NCI-H748 treated with DMSO at 0.1 percent for 48 hours (cell line): ENCODE results near the gene AKAP12.
"Not testable (repeated sequence)": the region's sequence is repeated elsewhere in the genome, so short reads cannot be mapped to it uniquely, and the experiment has no call there.

Experiments
- DNase-seq: peaks from one replicate; lab custom pipeline; 2025; lab: John Stamatoyannopoulos, UW

AKAP12 gene

GRCh38 chr6:151313066-151313491 is 73.3 kb downstream of the AKAP12 start:
- DNase-seq, result peak; percentile 94

GRCh38 chr6:151315661-151316060 is 75.9 kb downstream of the AKAP12 start:
- not testable (repeated sequence) for DNase-seq

- no peak for DNase-seq
Observed at GRCh38 chr6:151317103-151317994, 77.6 kb downstream of the AKAP12 start.

- no peak for DNase-seq
Observed at GRCh38 chr6:151317995-151318365, 78.2 kb downstream of the AKAP12 start.

- no peak for DNase-seq
Observed at GRCh38 chr6:151320140-151320539, 80.4 kb downstream of the AKAP12 start.

DNA sequence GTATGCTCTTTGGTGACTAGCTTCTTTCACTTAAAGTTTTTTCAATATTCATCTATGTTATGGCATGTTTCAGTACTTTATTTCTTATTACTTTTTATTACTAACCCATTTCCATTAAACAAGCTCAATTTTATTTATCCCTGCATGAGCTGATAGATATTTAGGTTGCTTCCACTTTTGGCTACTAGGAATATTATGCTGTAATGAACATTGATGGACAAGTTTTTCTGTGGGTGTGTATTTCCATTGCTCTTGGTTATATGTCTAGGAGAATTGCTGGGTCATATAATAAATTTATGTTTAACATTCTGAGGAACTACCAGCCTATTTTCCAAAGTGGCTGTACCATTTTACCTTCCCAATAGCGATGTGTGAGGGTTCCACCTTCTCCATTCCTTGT is 81.7 kb downstream of the AKAP12 start:
- no peak for DNase-seq

DNA sequence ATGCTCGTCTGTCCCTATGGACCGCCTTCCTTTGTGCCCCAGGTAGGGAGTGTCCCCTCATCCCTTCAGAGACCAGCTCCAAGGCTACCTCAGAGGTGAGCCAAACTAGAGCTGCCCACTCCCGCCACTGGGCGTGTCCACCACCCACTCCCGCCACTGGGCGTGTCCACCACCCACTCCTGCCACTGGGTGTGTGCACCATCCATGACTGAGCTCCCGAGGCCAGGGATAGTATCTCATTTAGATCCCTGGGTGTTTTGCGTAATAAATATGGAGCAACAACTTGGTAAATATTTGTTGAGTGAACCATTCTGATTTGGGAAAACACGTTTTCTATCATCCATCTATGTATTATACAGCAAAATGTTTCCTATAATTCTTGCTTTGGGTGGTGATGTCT is 82.8 kb downstream of the AKAP12 start:
- DNase-seq, result no peak

DNA sequence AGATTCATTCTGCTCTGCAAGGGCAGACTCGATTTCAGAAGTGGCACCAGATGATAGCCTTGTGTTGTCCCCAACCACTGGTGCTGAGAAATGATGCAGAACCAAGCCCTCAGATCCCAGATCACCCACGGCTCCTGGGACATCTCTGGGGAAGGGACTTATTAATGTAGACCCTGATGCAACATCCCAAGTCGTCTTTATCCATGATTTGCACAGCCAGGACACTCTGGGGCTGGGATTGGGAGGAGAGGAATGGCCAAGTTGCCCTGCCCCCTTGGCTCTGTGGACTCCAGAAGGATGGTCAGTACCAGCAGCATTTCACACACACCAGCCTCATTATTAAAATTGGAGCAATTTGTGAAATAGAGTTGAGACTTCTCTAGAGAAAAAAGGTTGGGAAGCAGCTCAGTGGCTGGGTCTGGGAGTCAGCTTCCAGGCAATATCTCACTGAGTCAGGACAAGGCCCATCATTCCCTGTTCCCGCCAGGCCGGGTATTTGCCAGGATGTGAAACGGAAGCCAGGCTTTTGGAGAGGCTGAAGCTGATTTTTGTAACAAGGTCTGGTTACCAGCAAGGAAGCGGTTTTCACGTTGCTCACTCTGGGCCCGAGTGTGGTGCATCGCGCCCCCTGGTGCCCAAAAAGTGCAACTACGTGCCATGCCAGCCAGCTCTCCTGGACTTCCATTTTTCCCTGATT is 84.2 kb downstream of the AKAP12 start:
- DNase-seq, result peak; percentile 68

GRCh38 chr6:151324488-151324825 is 84.7 kb downstream of the AKAP12 start:
- no peak for DNase-seq

DNA sequence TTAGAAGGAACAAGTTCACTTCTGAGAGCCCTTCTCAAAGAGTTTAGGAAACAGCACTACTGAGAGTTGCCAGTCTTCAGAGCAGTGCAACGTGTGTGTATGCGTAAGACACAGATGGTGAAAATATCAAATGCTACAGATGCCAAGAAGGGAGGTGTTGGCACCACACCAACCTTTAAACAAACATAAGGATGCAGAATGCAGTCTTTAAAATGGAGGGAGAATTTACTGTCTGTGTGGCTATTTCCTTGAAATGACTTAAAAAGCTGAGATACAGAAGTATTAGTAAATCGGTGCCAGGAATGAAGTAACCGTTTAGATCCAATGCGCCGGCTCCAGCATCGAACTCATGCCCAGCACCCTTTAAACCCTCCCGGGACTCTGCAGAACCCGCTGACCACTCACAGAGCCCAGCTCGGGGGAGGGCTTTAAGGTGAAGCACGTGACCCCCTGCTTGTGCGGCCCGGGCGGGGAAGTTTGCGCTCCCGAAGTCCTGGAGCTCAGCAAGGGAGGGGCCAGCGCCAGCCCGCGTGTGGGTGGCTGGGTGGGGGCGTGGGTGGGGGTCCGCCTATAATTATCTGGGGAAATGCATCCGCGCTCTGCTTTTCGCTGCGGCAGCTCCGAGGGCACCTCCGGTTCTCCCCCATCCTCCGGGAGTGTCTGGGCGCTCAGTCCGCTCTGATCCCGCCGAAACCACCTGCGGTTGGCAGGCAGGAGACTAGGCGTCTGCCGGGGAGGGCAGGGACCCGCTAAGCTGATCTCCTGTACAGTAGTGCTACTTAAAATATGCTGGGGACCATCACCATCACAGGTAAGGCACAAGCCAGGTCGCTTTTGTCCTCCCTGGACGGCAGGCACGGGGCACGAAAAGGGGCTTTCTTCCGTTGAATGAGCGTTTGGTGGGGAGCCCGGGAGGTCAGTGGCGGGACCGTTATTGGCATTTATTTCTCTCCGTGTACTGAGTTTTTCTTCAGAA is 85.6 kb downstream of the AKAP12 start:
- DNase-seq, result no peak

DNA sequence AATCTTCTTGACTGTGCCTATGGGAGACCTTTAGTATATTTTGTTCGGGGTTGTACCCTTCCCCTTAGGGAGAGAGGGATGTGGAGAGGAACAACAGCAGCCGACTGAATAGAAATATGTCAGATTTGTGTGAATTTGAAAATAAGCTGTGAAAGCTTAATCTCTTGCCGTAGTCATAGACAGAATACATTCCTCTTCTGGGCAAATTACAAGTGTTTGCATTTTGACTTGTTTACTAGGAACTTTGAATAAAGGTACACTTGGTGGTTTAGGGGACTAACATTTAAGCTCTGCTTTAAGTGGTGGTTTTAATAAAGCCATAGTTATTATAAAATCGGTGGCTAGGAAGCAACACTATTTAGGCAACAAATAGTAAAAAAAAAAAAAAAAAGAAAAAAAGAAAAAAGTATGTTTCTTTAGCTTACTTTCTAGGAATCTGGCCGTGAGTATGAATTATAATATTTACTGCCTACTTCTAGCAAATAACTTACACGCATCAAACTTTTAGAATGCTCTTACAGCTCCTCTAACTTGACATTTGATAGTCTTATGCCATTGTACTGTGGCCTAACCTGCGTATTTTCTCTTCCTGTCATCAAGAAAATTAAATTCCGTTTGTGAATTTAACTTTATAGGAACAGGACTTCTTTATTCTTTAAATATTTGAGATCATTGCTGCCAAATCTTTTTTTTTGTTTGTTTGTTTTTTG is 86.5 kb downstream of the AKAP12 start:
- DNase-seq, result no peak

DNA sequence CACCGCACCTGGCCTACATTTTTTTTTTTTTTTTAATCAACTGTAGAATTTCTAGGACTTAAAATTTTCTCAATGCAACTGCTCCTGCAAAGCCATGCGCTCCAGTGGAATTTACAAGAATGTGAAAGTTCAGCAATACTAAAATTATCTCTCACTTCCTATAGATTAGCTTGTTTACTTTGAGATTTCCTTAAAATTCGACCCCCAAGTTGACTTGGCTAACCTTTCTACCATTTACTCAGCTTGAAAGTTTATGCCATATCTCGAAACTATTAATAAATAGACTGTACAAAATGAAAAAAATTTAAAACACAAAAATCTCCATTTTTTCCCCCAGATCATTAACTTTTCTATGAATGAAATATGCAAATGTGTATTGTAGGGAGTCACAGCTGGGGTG is 87.3 kb downstream of the AKAP12 start:
- DNase-seq, result no peak

GRCh38 chr6:151330130-151330696 is 90.4 kb downstream of the AKAP12 start:
- no peak for DNase-seq

DNA sequence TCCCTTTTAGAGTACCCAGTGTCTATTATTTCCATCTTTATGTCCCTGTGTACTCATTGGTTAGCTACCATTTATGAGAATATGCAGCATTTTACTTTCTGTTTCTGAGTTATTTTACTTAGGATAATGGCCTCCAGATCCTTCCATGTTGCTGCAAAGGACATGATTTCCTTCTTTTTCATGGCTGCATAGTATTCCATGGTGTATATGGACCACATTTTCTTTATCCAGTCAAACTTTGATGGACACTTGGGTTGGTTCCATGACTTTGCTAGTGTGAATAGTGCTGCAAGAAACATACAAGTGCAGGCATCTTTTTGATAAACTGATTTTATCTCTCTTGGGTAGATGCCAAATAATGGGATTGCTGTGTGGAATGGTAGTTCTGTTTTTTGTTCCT is 96.2 kb downstream of the AKAP12 start:
- no peak for DNase-seq

GRCh38 chr6:151338651-151339200 is 99.0 kb downstream of the AKAP12 start:
- no peak for DNase-seq

DNA sequence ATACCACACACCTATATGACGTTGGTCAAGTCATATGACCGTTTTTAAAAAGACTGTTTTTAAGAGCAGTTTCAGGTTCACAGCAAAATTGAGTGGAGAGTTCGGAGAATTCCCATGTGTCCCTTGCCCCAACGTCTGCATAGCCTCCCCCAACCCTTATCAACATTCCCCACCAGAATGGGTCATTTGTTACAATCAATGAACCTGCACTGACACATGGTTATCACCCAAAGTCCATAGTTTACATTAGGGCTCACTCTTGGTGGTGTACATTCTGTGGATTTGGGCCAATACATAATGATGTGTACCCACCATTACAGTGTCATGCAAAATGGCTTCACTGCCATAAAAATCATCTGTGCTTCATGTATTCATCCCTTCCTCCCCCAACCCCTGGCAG is 99.6 kb downstream of the AKAP12 start:
- no peak for DNase-seq

DNA sequence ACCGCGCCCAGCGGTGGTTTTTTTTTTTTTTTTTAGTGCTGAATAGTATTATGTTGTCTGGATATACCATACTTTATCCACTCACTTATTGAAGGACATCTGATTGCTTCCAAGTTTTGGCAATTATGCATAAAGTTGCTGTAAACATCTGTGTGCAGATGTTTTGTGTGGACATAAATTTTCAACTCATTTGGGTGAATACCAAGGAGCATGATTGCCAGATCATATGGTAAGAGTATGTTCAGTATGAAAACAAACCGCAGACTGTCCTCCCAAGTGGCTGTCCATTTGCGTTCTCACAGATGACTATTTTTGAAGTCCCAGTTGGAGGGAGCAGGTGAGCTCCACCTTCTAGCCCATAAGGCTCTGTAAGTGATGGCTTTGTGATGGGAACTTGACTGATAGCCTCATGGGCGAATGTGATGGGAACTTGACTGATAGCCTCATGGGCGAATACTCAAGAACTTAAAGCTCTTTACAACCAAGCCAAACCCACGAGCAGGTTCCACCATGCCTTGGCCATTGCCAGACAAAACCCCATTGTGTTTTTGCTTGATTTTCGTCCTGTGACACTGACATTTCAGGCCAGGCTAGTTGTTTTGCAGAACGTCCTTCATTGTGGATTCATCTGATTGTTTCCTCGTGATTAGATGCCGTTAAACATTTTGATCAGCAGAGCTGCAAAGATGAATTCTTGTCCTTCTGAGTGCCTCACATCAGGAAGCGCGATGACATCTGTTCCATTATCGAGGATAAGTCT is 100.6 kb downstream of the AKAP12 start:
- DNase-seq, result no peak

- DNase-seq, result no peak
Observed at GRCh38 chr6:151341476-151342195, 101.9 kb downstream of the AKAP12 start.

DNA sequence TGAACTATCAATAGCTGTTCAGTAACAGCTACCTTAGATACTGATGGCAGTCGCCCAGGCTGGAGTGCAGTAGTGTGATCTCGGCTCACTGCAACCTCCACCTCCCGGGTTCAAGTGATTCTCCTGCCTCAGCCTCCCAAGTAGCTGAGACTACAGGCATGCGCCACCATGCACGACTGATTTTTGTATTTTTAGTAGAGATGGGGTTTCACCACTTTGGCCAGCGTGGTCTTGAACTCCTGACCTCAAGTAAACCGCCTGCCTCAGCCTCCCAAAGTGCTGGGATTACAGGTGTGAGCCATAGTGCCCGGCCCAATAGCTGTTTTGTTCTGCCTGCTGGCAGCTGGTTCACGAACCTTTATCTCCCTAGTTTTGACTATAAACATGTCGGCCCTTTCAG is 103.0 kb downstream of the AKAP12 start:
- DNase-seq, result not testable (repeated sequence)
